Activated CD4-positive, alpha-beta T cell treated with anti-CD3 and anti-CD28 coated beads for 36 hours (primary cell): ENCODE data around the gene CD79A. TPM values are rescaled to one million over a fixed set of nuclear protein-coding genes. Genes with fewer than 3 reads are reported as not detected.
"Not testable (repeated sequence)": the region's sequence is repeated elsewhere in the genome, so short reads cannot be mapped to it uniquely, and the experiment has no call there.

Experiments used
- ATAC-seq: fragments of 200-7000 bp; cut with Tn5 transposase; one replicate; pipeline ENCODE4 v1.10.0; 2021; ENCODE audit warnings: mild to moderate bottlenecking, moderate library complexity
- CTCF ChIA-PET: fragments of 350-600 bp; sonication (Branson Sonifier 250); formaldehyde crosslinking; loops from one replicate; lab custom pipeline; 2021; ENCODE audit warnings: antibody characterized with exemption; lab: Charles Lee
- POLR2A ChIA-PET: fragments of 350-600 bp; sonication (Branson Sonifier 250); formaldehyde crosslinking; loops from one replicate; lab custom pipeline; 2021; ENCODE audit warnings: antibody characterized with exemption, inconsistent platforms; lab: Charles Lee
- DNase-seq: peaks from one replicate; pipeline ENCODE4 v3.0.0-alpha.2; 2020
- H3K27ac Mint-ChIP-seq: one replicate; pipeline ENCODE4 v1.8.0; 2021; ENCODE audit warnings: mixed read lengths
- H3K27me3 Mint-ChIP-seq: one replicate; pipeline ENCODE4 v1.8.0; 2021; ENCODE audit warnings: mixed read lengths
- H3K36me3 Mint-ChIP-seq: one replicate; pipeline ENCODE4 v1.8.0; 2021; ENCODE audit warnings: low read depth, mixed read lengths
- H3K4me1 Mint-ChIP-seq: one replicate; pipeline ENCODE4 v1.8.0; 2021; ENCODE audit warnings: mixed read lengths
- H3K4me3 Mint-ChIP-seq: one replicate; pipeline ENCODE4 v1.8.0; 2021; ENCODE audit warnings: mild to moderate bottlenecking, moderate library complexity, mixed read lengths
- H3K9me3 Mint-ChIP-seq: one replicate; pipeline ENCODE4 v1.8.0; 2021; ENCODE audit warnings: low read depth, mixed read lengths
- intact Hi-C, 2 experiments: fragments of 100-400 bp; cut with DNase I in 1 of 2; cut with micrococcal nuclease in 1 of 2; formaldehyde crosslinking; loops; one replicate each; pipeline versions ENCODE4 v1.14.2 to v1.15.1; 2022 to 2024; cut with DNase I, micrococcal nuclease
- total RNA-seq, 2 experiments: library from RNA; stranded (reverse); gene quantifications; one replicate each; pipeline ENCODE4 v1.2.3, GENCODE V29; 2021

Gene CD79A
- total RNA-seq, 2 experiments from 2014 or later = 4.0 to 4.1 TPM

GRCh38 chr19:41872384-41872774 lies 4.7 kb upstream of the CD79A start:
- Mint-ChIP-seq H3K4me1 (peaks cover 83% of the 10 kb centered on the region), H3K36me3 (peaks cover 45% of the 10 kb centered on the region), H3K4me3 (no peak overlapping the region), H3K9me3 (no peaks in the 10 kb centered on the region), H3K27me3 (no peaks in the 10 kb centered on the region), H3K27ac (peak overlapping the region; percentile 88)
- DNase-seq = no peak
- ChIA-PET CTCF (interaction anchor here (0.6 to 6.1 kb wide), 12 partner anchors 10 to 86 kb away, joined by 3 to 62 read pairs (median 7); partner anchors contain the start of genes ARHGEF1 and RPS19), POLR2A (interaction anchor here (0.6 to 2.6 kb wide), 6 partner anchors 12 to 102 kb away, joined by 3 to 13 read pairs (median 6); partner anchors contain the start of gene RPS19)
- intact Hi-C loops = loop anchor here (2.0 to 5.0 kb wide), 2 partner anchors 62 to 250 kb away; no protein-coding TSS in a partner anchor
- ATAC-seq = no peak

- intact Hi-C loops = loop anchor here (1.0 to 5.0 kb wide), 5 partner anchors 14 to 249 kb away; no protein-coding TSS in a partner anchor
- Mint-ChIP-seq H3K9me3 (no peaks in the 10 kb centered on the region), H3K27me3 (no peaks in the 10 kb centered on the region), H3K36me3 (peaks cover 40% of the 10 kb centered on the region), H3K27ac (peak overlapping the region; percentile 88), H3K4me3 (no peak overlapping the region), H3K4me1 (peaks cover 84% of the 10 kb centered on the region)
- no peak for ATAC-seq
- peak; percentile 84 for DNase-seq
- ChIA-PET POLR2A (interaction anchor here (0.6 to 2.1 kb wide), 7 partner anchors 10 to 329 kb away, joined by 3 to 13 read pairs (median 3); partner anchors contain the start of gene RPS19), CTCF (interaction anchor here (0.6 to 6.1 kb wide), 18 partner anchors 10 to 127 kb away, joined by 3 to 62 read pairs (median 4); partner anchors contain the start of genes ARHGEF1 and RPS19)
These were observed 4.1 kb upstream of the CD79A start for GRCh38 chr19:41872775-41873647.

- not testable (repeated sequence) for H3K27me3 Mint-ChIP-seq, ATAC-seq, DNase-seq, H3K9me3 Mint-ChIP-seq
- CTCF ChIA-PET = interaction anchor here (1.0 to 2.2 kb wide), 4 partner anchors 9 to 70 kb away, joined by 4 to 7 read pairs (median 6); no protein-coding TSS in a partner anchor
- peak overlapping the region; percentile 0 for H3K4me3 Mint-ChIP-seq
- intact Hi-C loops = loop anchor here (1.0 kb wide), 2 partner anchors 8 to 69 kb away; no protein-coding TSS in a partner anchor
- POLR2A ChIA-PET = interaction anchor here (0.9 to 1.2 kb wide), 6 partner anchors 9 to 159 kb away, joined by 3 to 7 read pairs (median 4); partner anchors contain the start of gene RPS19
- H3K36me3 Mint-ChIP-seq = peaks cover 19% of the 10 kb centered on the region
- peak overlapping the region; percentile 74 for H3K27ac Mint-ChIP-seq
- peaks cover 72% of the 10 kb centered on the region for H3K4me1 Mint-ChIP-seq
These were observed 1.1 kb upstream of the CD79A start for GRCh38 chr19:41875973-41876372.

GRCh38 chr19:41877916-41878905 lies 1.1 kb downstream of the CD79A start:
- Mint-ChIP-seq H3K27me3 (no peaks in the 10 kb centered on the region), H3K4me1 (peaks cover 63% of the 10 kb centered on the region), H3K4me3 (peak overlapping the region; percentile 28), H3K9me3 (no peaks in the 10 kb centered on the region), H3K27ac (peak overlapping the region; percentile 82), H3K36me3 (peaks cover 2% of the 10 kb centered on the region)
- intact Hi-C loops = no loop called here
- no peak for ATAC-seq
- POLR2A ChIA-PET = no interaction called here
- CTCF ChIA-PET = interaction anchor here (0.6 to 1.5 kb wide), 3 partner anchors 7 to 15 kb away, joined by 3 to 5 read pairs (median 4); no protein-coding TSS in a partner anchor
- DNase-seq = no peak

- peaks cover 59% of the 10 kb centered on the region for H3K4me1 Mint-ChIP-seq
- no peak overlapping the region for H3K27ac Mint-ChIP-seq
- H3K36me3 Mint-ChIP-seq = peaks cover 5% of the 10 kb centered on the region
- H3K27me3 Mint-ChIP-seq = no peaks in the 10 kb centered on the region
- ChIA-PET POLR2A (no interaction called here), CTCF (no interaction called here)
- no peak overlapping the region for H3K4me3 Mint-ChIP-seq
- ATAC-seq = no peak
- H3K9me3 Mint-ChIP-seq = no peaks in the 10 kb centered on the region
- DNase-seq = no peak
- intact Hi-C loops = no loop called here
These were observed 2.0 kb downstream of the CD79A start for GRCh38 chr19:41879080-41879479.

- ATAC-seq = no peak
- no peak overlapping the region for H3K4me3 Mint-ChIP-seq
- POLR2A ChIA-PET = interaction anchor here (0.6 to 1.6 kb wide), 2 partner anchors 66 to 126 kb away, joined by 3 to 4 read pairs; no protein-coding TSS in a partner anchor
- peaks cover 12% of the 10 kb centered on the region for H3K36me3 Mint-ChIP-seq
- H3K27ac Mint-ChIP-seq = peak overlapping the region; percentile 47
- intact Hi-C loops = loop anchor here in 1 of 2 experiments (5.0 to 10.0 kb wide), 3 partner anchors 335 to 527 kb away; partner anchors contain the start of genes DEDD2 and TGFB1
- no peak for DNase-seq
- no peaks in the 10 kb centered on the region for H3K9me3 Mint-ChIP-seq
- H3K4me1 Mint-ChIP-seq = peaks cover 56% of the 10 kb centered on the region
- CTCF ChIA-PET = no interaction called here
- H3K27me3 Mint-ChIP-seq = no peaks in the 10 kb centered on the region
These were observed 2.7 kb downstream of the CD79A start for GRCh38 chr19:41879670-41880328.

- H3K4me1 Mint-ChIP-seq = peaks cover 57% of the 10 kb centered on the region
- CTCF ChIA-PET = no interaction called here
- intact Hi-C loops = loop anchor here in 1 of 2 experiments (5.0 to 10.0 kb wide), 3 partner anchors 334 to 528 kb away; partner anchors contain the start of genes DEDD2 and TGFB1
- H3K27me3 Mint-ChIP-seq = no peaks in the 10 kb centered on the region
- ATAC-seq = no peak
- no peak overlapping the region for H3K4me3 Mint-ChIP-seq
- no peak for DNase-seq
- H3K36me3 Mint-ChIP-seq = peaks cover 16% of the 10 kb centered on the region
- H3K9me3 Mint-ChIP-seq = no peaks in the 10 kb centered on the region
- peak overlapping the region; percentile 47 for H3K27ac Mint-ChIP-seq
- POLR2A ChIA-PET = interaction anchor here (0.6 to 1.6 kb wide), 2 partner anchors 65 to 127 kb away, joined by 3 to 4 read pairs; no protein-coding TSS in a partner anchor
These were observed 3.2 kb downstream of the CD79A start for GRCh38 chr19:41880329-41880708.

- peak within 1 kb of the TSS; percentile 96 for H3K27ac Mint-ChIP-seq
- peaks cover 22% of the 10 kb centered on the region for H3K36me3 Mint-ChIP-seq
These were observed 5.7 kb downstream of the CD79A start, which contains the start of gene ARHGEF1 for GRCh38 chr19:41882568-41883462. Gene ARHGEF1, plus strand, starts transcription at chr19:41883184. Its CDS starts 4,899 bp downstream, at chr19:41888083.

GRCh38 chr19:41883463-41883820 lies 6.4 kb downstream of the CD79A start:
- ATAC-seq (no peak), DNase-seq (peak; percentile 32)
- ChIA-PET CTCF (interaction anchor here (1.1 to 8.2 kb wide), 3 partner anchors 11 to 64 kb away, joined by 3 to 62 read pairs (median 5); partner anchors contain the start of gene RPS19), POLR2A (interaction anchor here (1.1 to 1.6 kb wide), 2 partner anchors 10 to 23 kb away, joined by 3 to 5 read pairs; partner anchors contain the start of gene RPS19)
- Mint-ChIP-seq H3K9me3 (no peaks in the 10 kb centered on the region), H3K4me1 (peaks cover 52% of the 10 kb centered on the region), H3K36me3 (peaks cover 28% of the 10 kb centered on the region), H3K4me3 (peak overlapping the region; percentile 68), H3K27ac (peak overlapping the region; percentile 96), H3K27me3 (no peaks in the 10 kb centered on the region)
- intact Hi-C loops = loop anchor here in 1 of 2 experiments (5.0 to 10.0 kb wide), 3 partner anchors 331 to 531 kb away; partner anchors contain the start of genes DEDD2 and TGFB1

More at GRCh38 chr19:41882568-41883462, 5.7 kb downstream of the CD79A start, which contains the start of gene ARHGEF1:
- intact Hi-C loops = loop anchor here in 1 of 2 experiments (5.0 to 10.0 kb wide), 3 partner anchors 332 to 531 kb away; partner anchors contain the start of genes DEDD2 and TGFB1
- DNase-seq (peak; percentile 73), ATAC-seq (no peak)
- no peaks in the 10 kb centered on the region for H3K9me3 Mint-ChIP-seq
- ChIA-PET CTCF (interaction anchor here (0.6 to 8.2 kb wide), 3 partner anchors 11 to 387 kb away, joined by 3 to 62 read pairs (median 3); no protein-coding TSS in a partner anchor), POLR2A (no interaction called here)
- no peaks in the 10 kb centered on the region for H3K27me3 Mint-ChIP-seq
- H3K4me1 Mint-ChIP-seq = peaks cover 52% of the 10 kb centered on the region
- H3K4me3 Mint-ChIP-seq = peak within 1 kb of the TSS; percentile 87
